ENCODE data around the gene NKX2-3. TPM values are rescaled to one million over a fixed set of nuclear protein-coding genes. Genes with fewer than 3 reads are reported as not detected.

Gene NKX2-3
- total RNA-seq, 1 donor from 2014 or later, result not detected

- TF ChIP-seq CTCF (conservative IDR thresholded peaks at IDR 0.05; ENCODE audit: low read depth, low read length), result no peak
- no peak for DNase-seq (ENCODE audit: low read depth)
- no peak overlapping the region for H3K4me3 ChIP-seq (ENCODE audit: low read depth, low read length)
Measured at GRCh38 chr10:99565166-99565565, 32.4 kb downstream of the NKX2-3 start.

DNA sequence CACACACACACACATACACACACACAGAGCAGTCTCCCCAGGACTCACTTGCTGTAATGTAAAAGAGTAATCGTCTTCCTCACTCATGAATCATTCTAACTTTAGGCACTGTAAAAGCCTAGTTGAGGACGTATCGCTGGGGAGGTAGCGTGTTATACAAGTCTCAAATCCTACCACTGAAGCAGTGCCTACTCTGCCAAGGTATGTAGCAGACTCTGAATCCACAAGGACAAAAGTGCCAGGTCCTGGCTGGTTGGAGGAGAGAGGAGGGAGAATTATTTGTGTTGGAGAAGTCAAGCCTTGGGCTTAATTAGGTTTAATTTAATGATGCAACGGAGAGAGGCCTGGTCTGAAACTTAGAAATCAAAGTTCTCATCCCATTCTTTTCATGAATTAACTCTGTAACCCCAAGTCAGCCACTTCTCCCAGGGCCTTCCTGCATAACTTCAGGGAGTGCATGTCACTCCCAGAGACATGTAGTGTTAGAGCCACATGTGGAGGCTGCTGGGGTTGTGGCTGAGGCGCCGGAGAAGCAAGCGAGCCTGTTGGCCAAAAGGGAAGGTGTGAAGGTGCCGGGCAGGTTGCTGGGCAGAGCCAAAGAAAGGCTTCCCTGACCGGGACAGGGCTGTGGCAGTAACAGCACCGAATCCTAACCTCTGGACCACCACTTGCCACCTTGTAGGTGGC lies 36.7 kb downstream of the NKX2-3 start:
- DNase-seq (ENCODE audit: low read depth), result no peak
- H3K4me3 ChIP-seq (ENCODE audit: low read depth, low read length), result no peak overlapping the region
- no peak for TF ChIP-seq CTCF (conservative IDR thresholded peaks at IDR 0.05; ENCODE audit: low read depth, low read length)

DNA sequence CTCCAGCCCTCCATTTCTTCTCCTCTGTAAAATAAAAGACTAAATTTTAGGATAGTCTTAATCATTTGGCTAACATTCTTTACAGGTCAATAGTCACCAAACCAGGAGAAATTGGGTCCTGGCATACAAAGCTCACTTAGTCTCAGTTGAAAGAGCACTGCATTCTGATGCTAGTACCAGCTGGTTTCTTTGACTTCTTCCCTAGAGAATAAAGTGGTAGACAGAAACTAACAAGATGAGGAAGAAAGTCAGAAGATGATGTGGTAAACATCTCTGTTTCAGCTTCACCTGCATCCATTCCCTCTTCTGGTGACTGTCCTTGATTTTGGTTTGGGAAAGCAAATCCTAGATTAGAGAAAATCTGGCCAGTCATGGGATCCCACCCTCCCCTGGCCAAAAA lies 37.2 kb downstream of the NKX2-3 start:
- no peak for DNase-seq (ENCODE audit: low read depth)
- no peak overlapping the region for H3K4me3 ChIP-seq (ENCODE audit: low read depth, low read length)
- no peak for TF ChIP-seq CTCF (conservative IDR thresholded peaks at IDR 0.05; ENCODE audit: low read depth, low read length)

- DNase-seq (ENCODE audit: low read depth), result no peak
- H3K4me3 ChIP-seq (ENCODE audit: low read depth, low read length), result no peak overlapping the region
- no peak for TF ChIP-seq CTCF (conservative IDR thresholded peaks at IDR 0.05; ENCODE audit: low read depth, low read length)
Measured at GRCh38 chr10:99571816-99572215, 39.1 kb downstream of the NKX2-3 start.

DNA sequence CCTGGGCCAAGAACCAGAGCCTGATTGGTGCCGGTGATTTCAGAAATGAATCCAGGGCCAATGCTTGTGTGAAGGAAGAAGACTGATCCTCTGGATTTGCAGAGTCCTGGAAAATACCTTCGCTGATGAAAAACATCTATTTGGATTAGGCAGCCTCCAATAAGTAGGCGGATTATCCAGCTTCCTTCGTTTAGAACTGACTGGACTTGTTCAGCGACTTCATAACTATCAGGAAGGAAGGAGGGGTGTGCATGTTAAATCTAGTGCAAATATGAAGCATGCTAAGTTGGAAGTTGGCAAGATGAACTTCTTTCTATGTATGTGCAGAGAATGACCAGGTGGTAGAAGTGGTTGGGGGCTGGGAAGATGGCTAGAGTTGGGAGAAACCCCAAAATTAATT lies 41.0 kb downstream of the NKX2-3 start:
- no peak overlapping the region for H3K4me3 ChIP-seq (ENCODE audit: low read depth, low read length)
- TF ChIP-seq CTCF (conservative IDR thresholded peaks at IDR 0.05; ENCODE audit: low read depth, low read length), result no peak
- no peak for DNase-seq (ENCODE audit: low read depth)

DNA sequence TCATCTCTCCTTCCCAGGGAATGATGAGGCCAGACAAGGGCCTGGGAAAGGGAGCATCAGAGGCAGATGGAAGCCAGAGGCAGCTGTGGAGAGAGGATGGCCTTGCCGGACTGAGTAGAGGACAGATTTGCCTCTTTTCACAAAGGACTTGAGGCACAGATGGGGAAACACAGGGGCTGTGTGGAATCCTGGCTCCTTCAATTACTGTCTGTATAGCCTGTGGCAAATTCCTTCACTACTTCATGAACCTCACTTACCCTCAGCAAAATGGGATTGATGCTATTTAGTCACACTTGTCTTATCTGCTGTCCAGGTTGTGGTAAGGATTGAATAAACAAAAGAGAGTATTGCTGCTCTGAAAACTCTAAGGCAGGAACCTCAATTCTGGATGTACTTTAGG lies 47.2 kb downstream of the NKX2-3 start:
- H3K4me3 ChIP-seq (ENCODE audit: low read depth, low read length), result no peak overlapping the region
- TF ChIP-seq CTCF (conservative IDR thresholded peaks at IDR 0.05; ENCODE audit: low read depth, low read length), result no peak
- DNase-seq (ENCODE audit: low read depth), result no peak

DNA sequence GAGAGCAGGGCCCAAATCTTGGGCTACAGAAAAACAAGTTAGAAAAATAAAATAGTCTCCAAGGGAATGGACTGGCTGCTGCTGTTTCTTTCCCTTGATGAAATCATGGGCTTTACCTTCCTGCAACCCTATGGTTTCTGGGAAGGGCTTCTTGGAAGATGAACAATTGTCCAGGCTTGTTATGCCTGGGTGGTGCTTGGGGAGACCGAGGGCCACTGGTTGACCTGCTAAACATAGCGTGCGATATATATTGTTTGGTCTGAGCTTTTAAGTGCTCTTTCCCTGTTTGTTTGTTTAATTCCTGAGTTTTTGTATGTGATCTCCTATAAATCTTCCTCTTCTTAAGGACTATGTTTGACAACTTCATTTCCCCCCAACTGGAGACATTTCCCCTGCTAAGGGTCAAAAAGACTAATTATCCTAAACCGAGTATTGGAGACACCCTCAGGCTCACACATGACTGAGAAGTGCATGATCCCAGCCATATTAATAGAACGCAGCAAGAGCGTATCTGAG lies 49.6 kb downstream of the NKX2-3 start:
- no peak overlapping the region for H3K4me3 ChIP-seq (ENCODE audit: low read depth, low read length)
- DNase-seq (ENCODE audit: low read depth), result no peak
- TF ChIP-seq CTCF (conservative IDR thresholded peaks at IDR 0.05; ENCODE audit: low read depth, low read length), result no peak

Data from epithelial cell of proximal tubule (primary cell).